ENCODE results near the gene PCARE. TPM values are rescaled to one million over a fixed set of nuclear protein-coding genes. Genes with fewer than 3 reads are reported as not detected.

PCARE gene
- total RNA-seq, 6 experiments from 2014 or later = not detected

DNA sequence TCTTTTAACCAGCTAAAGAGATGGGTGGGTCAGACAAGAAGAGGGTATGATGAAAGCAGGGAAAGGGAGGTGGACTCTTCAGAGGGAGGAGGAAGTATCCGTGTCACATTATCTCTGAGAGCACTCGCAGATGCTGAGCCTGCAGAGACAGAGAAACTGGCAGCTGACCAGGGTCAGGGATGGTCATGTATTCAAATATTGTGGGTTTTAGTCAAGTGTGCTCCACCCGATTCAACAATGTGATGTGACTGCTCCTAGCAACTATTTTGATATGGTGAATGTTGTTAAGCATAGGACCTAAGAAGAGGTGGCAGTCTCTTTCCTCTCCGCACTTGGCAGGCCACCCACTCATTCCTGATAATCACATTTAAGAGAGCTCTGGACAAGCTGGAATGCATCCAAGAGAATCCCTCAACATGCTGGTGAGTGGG lies 39.6 kb upstream of the PCARE start:
- 28% methylated on average over 4 of the region's 4 CpGs for WGBS (ENCODE audit: insufficient coverage, low coverage, low lambda C conversion rate, missing lambda C conversion rate)
- H3K27ac ChIP-seq = no peak overlapping the region
- peak; percentile 43 to 50 (median 46) for ATAC-seq

DNA sequence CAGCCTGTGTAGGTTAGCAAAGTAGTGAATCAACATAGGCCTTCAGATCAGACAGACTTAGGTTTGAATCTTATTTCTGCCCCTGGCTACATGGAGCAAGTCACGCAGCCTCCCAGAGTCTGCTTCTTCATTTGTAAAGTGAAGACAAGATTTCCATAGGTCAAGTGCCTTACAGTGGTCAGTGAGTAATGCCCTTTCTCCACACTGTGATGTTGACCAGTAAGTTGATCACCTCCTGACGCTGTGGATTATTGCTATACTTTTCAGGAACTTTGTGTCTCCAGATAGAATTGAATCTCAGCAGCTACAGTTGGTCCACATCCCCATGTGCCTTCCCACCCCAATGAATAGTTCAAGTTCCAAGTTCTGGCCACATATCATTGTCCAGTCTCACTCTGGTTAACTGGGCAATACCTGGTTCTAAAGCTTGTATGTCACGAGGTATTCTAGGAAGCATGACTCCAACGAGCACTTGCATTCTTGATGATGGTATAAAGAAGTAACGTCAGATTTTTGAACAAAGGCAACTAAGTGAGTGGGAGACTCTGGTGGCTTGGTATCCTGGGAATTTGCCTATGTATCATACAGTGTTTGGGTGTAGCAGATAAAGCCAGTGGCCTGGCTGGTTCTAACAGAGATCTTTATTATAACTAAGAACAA lies 38.8 kb upstream of the PCARE start:
- Histone ChIP-seq H3K36me3 (no peaks in the 10 kb centered on the region), H3K27ac (no peak overlapping the region), H3K9me3 (no peaks in the 10 kb centered on the region), H3K27me3 (no peaks in the 10 kb centered on the region), H3K4me3 (no peak overlapping the region), H3K4me1 (no peaks in the 10 kb centered on the region)
- DNase-seq (no peak), ATAC-seq (no peak)
- TF ChIP-seq POLR2A (IDR thresholded peaks at IDR 0.05) = no peak
- TF ChIP-seq, protein P1, sequence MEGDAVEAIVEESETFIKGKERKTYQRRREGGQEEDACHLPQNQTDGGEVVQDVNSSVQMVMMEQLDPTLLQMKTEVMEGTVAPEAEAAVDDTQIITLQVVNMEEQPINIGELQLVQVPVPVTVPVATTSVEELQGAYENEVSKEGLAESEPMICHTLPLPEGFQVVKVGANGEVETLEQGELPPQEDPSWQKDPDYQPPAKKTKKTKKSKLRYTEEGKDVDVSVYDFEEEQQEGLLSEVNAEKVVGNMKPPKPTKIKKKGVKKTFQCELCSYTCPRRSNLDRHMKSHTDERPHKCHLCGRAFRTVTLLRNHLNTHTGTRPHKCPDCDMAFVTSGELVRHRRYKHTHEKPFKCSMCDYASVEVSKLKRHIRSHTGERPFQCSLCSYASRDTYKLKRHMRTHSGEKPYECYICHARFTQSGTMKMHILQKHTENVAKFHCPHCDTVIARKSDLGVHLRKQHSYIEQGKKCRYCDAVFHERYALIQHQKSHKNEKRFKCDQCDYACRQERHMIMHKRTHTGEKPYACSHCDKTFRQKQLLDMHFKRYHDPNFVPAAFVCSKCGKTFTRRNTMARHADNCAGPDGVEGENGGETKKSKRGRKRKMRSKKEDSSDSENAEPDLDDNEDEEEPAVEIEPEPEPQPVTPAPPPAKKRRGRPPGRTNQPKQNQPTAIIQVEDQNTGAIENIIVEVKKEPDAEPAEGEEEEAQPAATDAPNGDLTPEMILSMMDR (IDR thresholded peaks at IDR 0.05) = no peak
- intact Hi-C loops (cut with DNase I) = no loop called here
- WGBS (ENCODE audit: insufficient coverage, low coverage, low lambda C conversion rate, missing lambda C conversion rate) = 63% methylated on average over 4 of the region's 5 CpGs

More for the DNA sequence above, 39.6 kb upstream of the PCARE start:
- no peaks in the 10 kb centered on the region for H3K27me3 ChIP-seq
- H3K4me3 ChIP-seq = no peak overlapping the region
- H3K4me1 ChIP-seq = no peaks in the 10 kb centered on the region
- intact Hi-C loops (cut with DNase I) = no loop called here
- TF ChIP-seq, protein P1 (IDR thresholded peaks at IDR 0.05) = no peak
- no peak for TF ChIP-seq POLR2A (IDR thresholded peaks at IDR 0.05)
- DNase-seq = peak in 2 of 3 donors; percentile 38 to 53
- no peaks in the 10 kb centered on the region for H3K9me3 ChIP-seq
- H3K36me3 ChIP-seq = no peaks in the 10 kb centered on the region

DNA sequence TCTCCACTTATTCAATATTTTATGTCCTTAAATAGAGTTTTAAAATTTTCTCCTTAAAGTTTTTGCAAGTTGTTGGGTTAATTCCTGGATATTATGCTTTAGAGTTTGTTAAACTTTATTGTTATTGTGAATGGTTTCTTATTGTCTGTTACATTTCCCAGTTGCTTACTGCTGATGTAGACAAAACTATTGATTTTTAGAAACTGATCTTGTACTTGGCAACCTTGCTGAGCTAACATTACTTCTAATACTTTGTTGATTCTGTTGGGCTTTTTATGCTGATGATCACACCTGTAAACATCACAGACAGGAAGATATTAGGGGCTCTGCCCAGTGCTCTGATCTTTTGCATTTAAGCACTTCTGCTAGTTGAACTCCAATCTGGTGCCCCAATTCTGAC lies 38.1 kb upstream of the PCARE start:
- Histone ChIP-seq H3K27ac (no peak overlapping the region), H3K27me3 (no peaks in the 10 kb centered on the region), H3K4me1 (no peaks in the 10 kb centered on the region), H3K4me3 (no peak overlapping the region), H3K9me3 (no peaks in the 10 kb centered on the region), H3K36me3 (no peaks in the 10 kb centered on the region)
- DNase-seq (no peak), ATAC-seq (peak in 1 of 4 donors; percentile 11)
- intact Hi-C loops (cut with DNase I) = no loop called here
- TF ChIP-seq, protein P1 (IDR thresholded peaks at IDR 0.05) = no peak
- TF ChIP-seq POLR2A (IDR thresholded peaks at IDR 0.05) = no peak

DNA sequence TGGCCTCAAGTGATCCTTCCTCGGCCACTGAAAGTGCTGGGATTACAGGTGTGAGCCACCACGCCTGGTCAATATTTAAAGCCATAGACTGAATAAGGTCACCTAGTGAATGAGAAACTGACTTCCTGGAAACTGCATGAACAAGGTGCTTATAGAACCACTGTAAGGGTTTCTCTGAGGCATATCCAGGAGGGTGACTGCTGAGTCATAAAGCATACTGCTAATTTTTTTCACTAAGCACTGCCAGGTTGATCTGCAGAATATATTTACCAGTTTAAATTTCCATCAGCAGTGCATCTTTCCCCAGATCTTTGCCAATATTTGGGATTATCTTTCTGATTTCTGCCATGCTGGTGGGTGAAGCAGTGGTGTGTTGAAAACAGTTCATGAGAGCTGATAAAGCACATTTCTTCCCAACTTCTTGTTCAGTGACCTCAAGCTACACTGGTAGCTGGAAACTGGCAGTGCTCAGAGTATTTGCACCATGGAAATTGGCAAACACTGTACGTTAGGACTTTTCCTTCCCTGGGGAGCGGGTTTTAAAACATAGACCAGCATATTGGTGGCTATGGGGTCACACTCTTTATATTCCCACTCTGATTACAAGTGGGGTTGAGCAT lies 36.7 kb upstream of the PCARE start:
- no peak for TF ChIP-seq POLR2A (IDR thresholded peaks at IDR 0.05)
- TF ChIP-seq, protein P1 (IDR thresholded peaks at IDR 0.05) = no peak
- H3K27me3 ChIP-seq = no peaks in the 10 kb centered on the region
- H3K4me3 ChIP-seq = no peak overlapping the region
- no peaks in the 10 kb centered on the region for H3K36me3 ChIP-seq
- no peaks in the 10 kb centered on the region for H3K9me3 ChIP-seq
- H3K4me1 ChIP-seq = no peaks in the 10 kb centered on the region
- H3K27ac ChIP-seq = no peak overlapping the region
- no peak for DNase-seq
- peak in 1 of 4 donors; percentile 9 for ATAC-seq
- intact Hi-C loops (cut with DNase I) = no loop called here
- WGBS (ENCODE audit: insufficient coverage, low coverage, low lambda C conversion rate, missing lambda C conversion rate) = 60% methylated on average over 3 of the region's 4 CpGs

All from right lobe of liver (tissue), 6 donors.